Measurements from ENCODE around the gene GGT6. TPM values are rescaled to one million over a fixed set of nuclear protein-coding genes. Genes with fewer than 3 reads are reported as not detected.

Gene GGT6
- total RNA-seq, 2 experiments from 2014 or later, result not detected

DNA sequence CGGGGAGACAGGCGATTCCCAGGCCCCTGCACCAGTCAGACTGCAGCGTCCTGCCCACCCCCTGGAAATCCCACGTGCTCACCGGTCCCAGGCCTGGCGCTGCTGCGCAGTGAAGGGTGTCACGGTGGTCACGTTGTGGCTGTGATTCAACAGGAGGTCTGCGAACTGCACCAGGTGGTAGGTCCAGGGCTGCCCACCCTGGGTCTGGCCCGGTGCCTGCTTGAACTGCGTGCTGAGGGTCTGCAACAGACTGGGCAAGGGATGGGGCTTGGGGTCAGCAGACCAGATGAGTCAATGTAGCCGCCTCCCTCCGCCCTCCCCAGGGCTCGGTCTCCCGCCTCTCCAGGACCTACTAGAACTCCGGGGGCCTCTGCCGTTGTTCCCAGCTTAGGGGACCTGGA lies 12.3 kb downstream of the GGT6 start:
- Mint-ChIP-seq H3K27me3 (no peaks in the 10 kb centered on the region), H3K9me3 (no peaks in the 10 kb centered on the region), H3K36me3 (peaks cover 38% of the 10 kb centered on the region), H3K4me1 (ENCODE audit: low read depth) (peaks cover 6% of the 10 kb centered on the region), H3K4me3 (no peak overlapping the region), H3K27ac (no peak overlapping the region)
- intact Hi-C loops (cut with micrococcal nuclease), result no loop called here
- ChIA-PET POLR2A (no interaction called here), CTCF (interaction anchor here (2.2 to 2.6 kb wide), 2 partner anchors 19 kb away, joined by 7 to 9 read pairs; no protein-coding TSS in a partner anchor)
- no peak for DNase-seq

DNA sequence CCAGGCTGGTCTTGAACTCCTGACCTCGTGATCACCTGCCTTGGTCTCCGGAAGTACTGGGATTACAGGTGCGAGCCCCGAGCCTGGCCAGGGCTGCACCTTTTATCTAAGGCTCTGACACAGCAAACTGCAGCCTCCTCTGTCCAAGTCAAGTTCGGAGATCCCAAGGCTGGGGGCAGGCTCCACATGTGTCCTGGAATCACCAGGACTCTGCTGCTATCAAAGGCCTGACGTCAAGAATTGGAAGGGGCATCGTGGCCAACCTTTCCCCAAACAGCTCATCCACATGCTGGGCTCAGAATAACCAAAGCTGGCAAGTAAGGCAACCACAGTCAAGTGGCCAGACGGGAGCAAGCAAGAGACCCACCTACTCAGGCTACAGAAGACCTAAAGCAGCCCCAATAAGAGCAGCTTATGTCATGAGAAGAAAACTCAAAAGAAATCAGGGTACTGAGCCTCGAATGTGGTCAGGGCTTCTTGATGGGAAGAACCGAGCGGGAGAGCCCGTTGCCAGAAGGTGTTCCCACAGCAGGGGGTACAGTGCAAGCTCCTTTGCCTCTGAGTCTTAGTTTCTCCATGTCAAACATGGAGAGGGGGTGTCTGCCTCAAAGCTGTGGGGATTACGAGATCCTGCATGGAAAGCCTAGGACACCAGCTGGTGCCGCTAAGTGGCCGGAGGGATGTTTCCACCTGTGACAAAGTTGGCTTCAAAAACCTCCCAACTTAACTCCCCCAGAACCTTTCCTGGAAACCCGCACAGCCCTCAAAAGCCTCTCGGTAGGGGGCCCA lies 13.1 kb downstream of the GGT6 start:
- POLR2A ChIA-PET, result no interaction called here
- no peak overlapping the region for H3K27ac Mint-ChIP-seq
- H3K27me3 Mint-ChIP-seq, result no peaks in the 10 kb centered on the region
- CTCF ChIA-PET, result interaction anchor here (2.6 kb wide), 1 partner anchor 20 kb away, joined by 9 read pairs; no protein-coding TSS in a partner anchor
- intact Hi-C loops (cut with micrococcal nuclease), result no loop called here
- DNase-seq, result no peak
- H3K9me3 Mint-ChIP-seq, result no peaks in the 10 kb centered on the region
- H3K4me3 Mint-ChIP-seq, result no peak overlapping the region
- H3K4me1 Mint-ChIP-seq (ENCODE audit: low read depth), result peaks cover 3% of the 10 kb centered on the region
- H3K36me3 Mint-ChIP-seq, result peaks cover 39% of the 10 kb centered on the region

DNA sequence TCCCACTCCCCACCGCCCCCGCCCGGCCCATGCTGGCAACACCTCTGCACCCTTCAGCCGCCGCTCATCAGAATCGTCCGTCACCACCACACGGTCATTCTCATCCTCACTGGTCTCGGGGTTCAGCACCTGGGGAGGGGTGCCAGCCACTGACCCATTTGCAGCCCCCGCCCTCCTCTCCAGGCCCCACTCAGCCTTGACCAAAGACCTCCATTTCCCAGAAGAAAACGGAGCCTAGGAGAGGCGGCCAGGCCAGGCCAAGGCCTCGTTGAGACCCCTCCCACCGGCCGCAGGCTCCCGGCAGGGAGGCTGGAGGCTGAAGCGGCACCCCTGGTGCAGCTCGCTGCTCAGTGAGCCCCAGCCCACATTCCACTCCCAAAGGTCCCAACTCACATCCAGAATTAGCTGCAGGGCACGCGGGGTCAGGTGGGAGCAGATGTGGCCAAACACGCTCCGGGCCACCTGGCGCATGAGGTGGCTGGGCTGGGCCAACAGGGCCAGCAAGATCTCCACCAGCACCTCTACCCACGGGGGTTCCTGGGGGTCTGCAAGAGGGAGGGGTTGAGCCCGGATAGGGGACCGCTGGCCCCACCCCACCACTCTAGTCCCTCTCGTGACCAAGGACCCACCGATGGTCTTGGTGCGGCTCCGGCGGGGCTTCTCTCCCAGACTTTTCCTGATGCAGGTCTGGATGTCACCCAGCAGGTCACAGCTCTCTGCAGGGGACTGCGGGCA lies 15.0 kb downstream of the GGT6 start:
- H3K27me3 Mint-ChIP-seq, result no peaks in the 10 kb centered on the region
- H3K27ac Mint-ChIP-seq, result no peak overlapping the region
- H3K36me3 Mint-ChIP-seq, result peaks cover 24% of the 10 kb centered on the region
- ChIA-PET POLR2A (interaction anchor here (0.9 kb wide), 1 partner anchor 10 kb away, joined by 3 read pairs; no protein-coding TSS in a partner anchor), CTCF (interaction anchor here (2.6 kb wide), 1 partner anchor 22 kb away, joined by 9 read pairs; no protein-coding TSS in a partner anchor)
- DNase-seq, result no peak
- no peaks in the 10 kb centered on the region for H3K4me1 Mint-ChIP-seq (ENCODE audit: low read depth)
- intact Hi-C loops (cut with micrococcal nuclease), result no loop called here
- H3K9me3 Mint-ChIP-seq, result no peaks in the 10 kb centered on the region
- no peak overlapping the region for H3K4me3 Mint-ChIP-seq

DNA sequence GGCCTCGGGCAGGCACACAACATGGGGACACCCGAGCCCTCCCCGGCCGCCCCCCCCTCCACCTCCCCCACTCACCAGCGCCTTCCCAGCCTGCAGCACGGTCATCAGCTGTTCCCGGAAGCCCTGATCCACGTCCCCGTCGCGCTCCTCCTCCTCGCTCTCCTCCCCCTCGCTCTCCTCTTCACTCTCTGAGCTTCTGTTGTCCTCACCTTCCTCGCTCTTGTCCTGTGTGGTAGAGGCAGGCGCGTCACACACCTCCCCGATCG lies 15.5 kb downstream of the GGT6 start:
- no peak overlapping the region for H3K4me3 Mint-ChIP-seq
- no peak for DNase-seq
- H3K4me1 Mint-ChIP-seq (ENCODE audit: low read depth), result no peaks in the 10 kb centered on the region
- CTCF ChIA-PET, result interaction anchor here (0.9 kb wide), 1 partner anchor 127 kb away, joined by 3 read pairs; no protein-coding TSS in a partner anchor
- no peaks in the 10 kb centered on the region for H3K9me3 Mint-ChIP-seq
- intact Hi-C loops (cut with micrococcal nuclease), result no loop called here
- H3K36me3 Mint-ChIP-seq, result peaks cover 22% of the 10 kb centered on the region
- POLR2A ChIA-PET, result no interaction called here
- no peaks in the 10 kb centered on the region for H3K27me3 Mint-ChIP-seq
- H3K27ac Mint-ChIP-seq, result no peak overlapping the region

DNA sequence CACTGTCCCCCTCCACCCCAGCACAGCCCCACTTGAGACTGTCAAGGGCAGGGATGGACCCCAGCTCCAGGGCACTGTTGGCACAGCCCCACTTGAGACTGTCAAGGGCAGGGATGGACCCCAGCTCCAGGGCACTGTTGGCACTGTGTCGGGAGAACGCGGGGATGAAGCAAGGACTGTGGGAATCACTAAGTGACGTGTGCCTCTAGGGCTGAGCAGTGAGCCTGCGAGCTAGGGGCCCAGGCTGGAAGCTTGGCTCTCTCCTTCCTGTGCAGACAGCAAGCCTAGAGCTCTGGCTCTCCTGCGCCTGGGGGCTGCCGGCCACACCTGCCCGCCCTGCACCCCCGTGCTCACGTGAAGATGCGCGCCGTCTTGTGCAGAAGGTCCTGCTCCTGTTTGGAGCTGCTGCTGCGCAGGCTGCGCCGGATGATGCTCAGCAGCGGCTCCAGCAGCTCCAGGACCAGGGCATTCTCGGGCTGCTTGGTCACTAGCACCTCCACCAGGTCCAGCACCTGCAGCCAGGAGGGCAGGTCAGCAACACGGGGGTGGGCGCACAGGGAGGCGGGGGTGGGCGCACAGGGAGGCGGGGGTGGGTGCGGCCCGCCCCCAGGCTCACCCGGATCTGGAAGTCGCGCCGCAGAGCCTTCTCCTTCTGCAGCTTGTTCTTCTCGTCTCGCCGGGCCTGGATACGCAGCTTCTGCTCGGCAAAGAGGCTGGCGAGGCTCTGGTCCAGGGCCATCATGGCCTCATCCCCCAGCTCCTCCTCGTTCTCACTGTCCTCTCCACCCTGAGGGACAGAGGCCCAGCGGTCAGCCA lies 16.0 kb downstream of the GGT6 start:
- CTCF ChIA-PET, result interaction anchor here (0.9 kb wide), 1 partner anchor 127 kb away, joined by 3 read pairs; no protein-coding TSS in a partner anchor
- intact Hi-C loops (cut with micrococcal nuclease), result no loop called here
- Mint-ChIP-seq H3K27ac (no peak overlapping the region), H3K36me3 (peaks cover 26% of the 10 kb centered on the region), H3K4me3 (no peak overlapping the region), H3K9me3 (no peaks in the 10 kb centered on the region), H3K27me3 (no peaks in the 10 kb centered on the region), H3K4me1 (ENCODE audit: low read depth) (no peaks in the 10 kb centered on the region)
- no peak for DNase-seq
- POLR2A ChIA-PET, result no interaction called here

DNA sequence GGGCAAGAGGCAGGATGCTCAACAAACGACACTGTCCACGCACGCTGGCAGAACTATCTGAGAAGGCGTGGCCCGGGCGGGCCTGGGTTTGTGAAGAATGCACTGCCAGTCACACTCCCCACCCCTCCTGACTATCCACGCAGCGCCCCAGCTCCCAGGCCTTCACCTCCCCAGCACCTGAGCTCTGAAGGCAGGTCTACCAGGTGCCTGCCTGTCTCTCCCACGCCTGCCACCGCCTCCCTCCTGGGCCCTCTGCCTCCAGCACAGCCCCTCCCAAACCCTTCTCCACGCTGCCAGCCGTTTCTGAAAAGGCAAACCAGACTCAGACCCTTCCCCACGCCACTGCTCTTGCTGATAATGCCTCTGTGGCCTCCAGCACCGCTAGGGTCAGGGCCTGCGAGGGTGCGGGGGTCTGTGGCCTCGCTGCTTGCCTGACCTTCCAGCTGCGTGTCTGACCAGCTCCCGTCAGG lies 16.8 kb downstream of the GGT6 start:
- Mint-ChIP-seq H3K27ac (no peak overlapping the region), H3K4me3 (no peak overlapping the region), H3K27me3 (no peaks in the 10 kb centered on the region), H3K36me3 (peaks cover 26% of the 10 kb centered on the region), H3K9me3 (no peaks in the 10 kb centered on the region), H3K4me1 (ENCODE audit: low read depth) (no peaks in the 10 kb centered on the region)
- CTCF ChIA-PET, result no interaction called here
- POLR2A ChIA-PET, result no interaction called here
- no peak for DNase-seq
- intact Hi-C loops (cut with micrococcal nuclease), result no loop called here

DNA sequence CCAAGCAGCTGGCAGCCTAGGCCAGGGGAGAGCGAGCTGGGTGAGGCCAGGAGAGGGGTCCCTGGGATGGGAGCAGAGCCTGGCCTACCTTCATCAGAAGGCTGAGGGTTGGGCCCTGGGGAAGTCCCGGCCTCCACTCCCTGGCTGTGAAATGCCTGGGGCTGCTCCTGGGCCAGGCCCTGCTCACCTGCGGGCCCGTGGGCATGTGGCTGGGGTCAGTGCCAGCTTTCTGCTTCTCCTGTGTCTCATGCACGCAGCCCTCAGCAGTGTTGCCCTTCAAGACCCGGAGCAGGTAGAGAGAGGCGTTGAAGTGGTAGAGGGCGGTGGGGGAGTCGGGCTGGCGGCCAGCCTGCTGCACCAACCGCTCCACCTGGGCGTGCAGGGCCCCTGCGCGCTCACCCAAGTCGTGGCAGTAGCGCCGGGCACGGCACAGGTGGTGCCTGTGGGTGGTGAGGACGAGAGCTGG lies 17.6 kb downstream of the GGT6 start:
- peaks cover 26% of the 10 kb centered on the region for H3K36me3 Mint-ChIP-seq
- no peak overlapping the region for H3K27ac Mint-ChIP-seq
- intact Hi-C loops (cut with micrococcal nuclease), result no loop called here
- ChIA-PET CTCF (no interaction called here), POLR2A (no interaction called here)
- H3K9me3 Mint-ChIP-seq, result no peaks in the 10 kb centered on the region
- no peaks in the 10 kb centered on the region for H3K27me3 Mint-ChIP-seq
- no peaks in the 10 kb centered on the region for H3K4me1 Mint-ChIP-seq (ENCODE audit: low read depth)
- no peak overlapping the region for H3K4me3 Mint-ChIP-seq
- DNase-seq, result no peak

DNA sequence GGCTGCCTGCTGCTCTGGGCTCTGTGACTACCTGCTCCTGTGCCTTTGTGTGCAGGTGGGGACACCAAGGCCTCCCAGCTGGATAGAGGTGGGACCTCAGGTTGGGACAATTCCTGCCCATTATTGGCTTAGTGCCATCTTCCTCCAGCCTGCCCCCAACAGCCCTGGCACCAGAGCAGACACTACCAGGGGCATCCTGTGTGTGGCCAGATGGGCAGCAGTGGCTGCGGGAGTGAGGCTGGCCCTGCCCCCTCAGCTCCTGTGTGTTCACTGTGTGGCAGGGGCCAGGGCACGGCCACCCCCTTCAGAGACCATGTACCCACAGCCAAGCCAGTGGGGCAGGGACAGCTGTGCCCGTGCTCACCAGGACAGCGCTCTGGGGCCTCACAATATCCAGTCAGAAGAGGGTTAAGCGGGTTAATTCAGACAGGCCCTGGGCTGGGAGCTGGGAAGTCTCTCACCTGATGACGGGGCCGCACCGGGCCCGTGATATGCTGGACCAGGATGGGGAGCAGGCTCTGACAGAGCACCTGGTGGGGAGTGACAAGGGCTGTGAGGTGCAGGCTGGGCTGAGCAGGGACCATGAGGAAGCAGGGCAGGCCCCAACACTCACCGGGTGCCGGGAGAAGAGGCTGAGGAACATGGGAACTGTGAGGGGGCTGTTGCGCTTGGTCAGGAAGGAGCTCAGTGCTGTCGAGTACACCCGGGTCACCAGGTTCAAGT lies 18.2 kb downstream of the GGT6 start:
- H3K4me3 Mint-ChIP-seq, result no peak overlapping the region
- intact Hi-C loops (cut with micrococcal nuclease), result no loop called here
- H3K27me3 Mint-ChIP-seq, result no peaks in the 10 kb centered on the region
- POLR2A ChIA-PET, result no interaction called here
- H3K9me3 Mint-ChIP-seq, result no peaks in the 10 kb centered on the region
- H3K27ac Mint-ChIP-seq, result no peak overlapping the region
- no peaks in the 10 kb centered on the region for H3K4me1 Mint-ChIP-seq (ENCODE audit: low read depth)
- no peak for DNase-seq
- CTCF ChIA-PET, result no interaction called here
- peaks cover 24% of the 10 kb centered on the region for H3K36me3 Mint-ChIP-seq

DNA sequence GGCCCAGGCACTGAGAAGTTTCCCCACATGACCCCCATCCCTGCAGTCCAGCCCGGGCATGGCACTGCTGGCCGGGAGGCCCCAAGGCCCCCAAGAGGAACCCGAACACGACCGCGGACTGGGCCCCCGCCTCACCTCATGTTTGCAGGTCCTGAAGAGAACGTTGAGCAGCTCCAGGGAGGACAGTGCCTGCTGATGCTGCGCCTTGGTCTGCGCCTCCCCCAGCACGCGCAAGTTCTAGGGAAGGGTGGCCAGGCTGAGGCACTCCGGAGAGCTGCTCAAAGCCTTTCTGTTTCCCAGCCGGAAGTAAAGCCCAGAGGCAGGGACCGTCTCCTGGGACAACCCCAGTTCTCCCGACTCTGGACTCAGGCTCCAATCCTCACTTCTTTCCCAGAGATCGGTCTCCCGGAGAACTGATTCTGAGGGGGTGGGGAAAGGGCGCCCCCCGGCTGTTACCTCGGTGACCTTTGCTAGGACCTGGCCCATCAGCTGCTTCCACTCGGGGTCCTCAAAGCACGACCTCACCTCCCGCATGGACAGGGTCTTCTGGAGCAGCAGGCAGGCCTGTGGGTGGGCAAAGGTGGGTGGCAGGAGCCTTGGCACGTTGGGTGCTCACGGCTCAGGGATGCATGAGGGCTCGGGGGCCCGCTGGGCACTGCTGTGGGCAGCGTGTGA lies 18.9 kb downstream of the GGT6 start:
- Mint-ChIP-seq H3K9me3 (no peaks in the 10 kb centered on the region), H3K4me3 (no peak overlapping the region), H3K27ac (no peak overlapping the region), H3K27me3 (no peaks in the 10 kb centered on the region), H3K36me3 (peaks cover 21% of the 10 kb centered on the region), H3K4me1 (ENCODE audit: low read depth) (no peaks in the 10 kb centered on the region)
- intact Hi-C loops (cut with micrococcal nuclease), result no loop called here
- POLR2A ChIA-PET, result no interaction called here
- DNase-seq, result no peak
- CTCF ChIA-PET, result no interaction called here

DNA sequence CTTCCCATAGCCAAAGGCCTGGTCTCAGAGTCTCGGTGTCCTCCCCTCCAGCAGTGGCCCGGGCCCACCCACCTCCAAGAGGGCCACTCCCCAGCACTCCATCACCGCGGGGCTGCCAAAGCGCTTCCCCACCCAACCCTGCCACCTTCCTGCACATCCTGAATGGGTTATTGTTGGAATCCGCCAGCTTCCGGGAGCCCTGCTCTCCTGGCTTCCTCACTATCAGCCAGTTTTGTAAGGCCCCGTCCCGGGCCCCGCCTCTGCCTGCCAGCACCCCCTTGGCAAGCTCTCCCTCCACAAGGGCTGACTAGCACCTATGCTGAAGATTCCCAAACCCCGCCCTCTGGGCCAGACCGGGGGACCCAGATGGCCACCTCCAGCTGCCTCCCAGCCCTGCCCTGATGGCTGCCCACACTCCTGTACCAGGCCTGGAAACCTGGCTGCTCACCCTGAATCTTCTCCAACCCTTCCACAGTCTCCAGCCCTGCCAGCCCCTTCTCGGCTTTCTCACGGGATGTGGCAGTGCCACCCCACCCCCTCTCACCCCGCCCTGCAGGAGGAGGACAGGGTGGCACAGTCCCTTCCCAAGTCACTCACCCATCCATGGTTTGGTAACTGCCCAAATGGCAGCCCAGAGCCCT lies 19.6 kb downstream of the GGT6 start:
- H3K27ac Mint-ChIP-seq, result no peak overlapping the region
- no peaks in the 10 kb centered on the region for H3K4me1 Mint-ChIP-seq (ENCODE audit: low read depth)
- H3K4me3 Mint-ChIP-seq, result no peak overlapping the region
- no peaks in the 10 kb centered on the region for H3K9me3 Mint-ChIP-seq
- no peak for DNase-seq
- no peaks in the 10 kb centered on the region for H3K27me3 Mint-ChIP-seq
- ChIA-PET CTCF (no interaction called here), POLR2A (no interaction called here)
- peaks cover 18% of the 10 kb centered on the region for H3K36me3 Mint-ChIP-seq
- intact Hi-C loops (cut with micrococcal nuclease), result no loop called here

DNA sequence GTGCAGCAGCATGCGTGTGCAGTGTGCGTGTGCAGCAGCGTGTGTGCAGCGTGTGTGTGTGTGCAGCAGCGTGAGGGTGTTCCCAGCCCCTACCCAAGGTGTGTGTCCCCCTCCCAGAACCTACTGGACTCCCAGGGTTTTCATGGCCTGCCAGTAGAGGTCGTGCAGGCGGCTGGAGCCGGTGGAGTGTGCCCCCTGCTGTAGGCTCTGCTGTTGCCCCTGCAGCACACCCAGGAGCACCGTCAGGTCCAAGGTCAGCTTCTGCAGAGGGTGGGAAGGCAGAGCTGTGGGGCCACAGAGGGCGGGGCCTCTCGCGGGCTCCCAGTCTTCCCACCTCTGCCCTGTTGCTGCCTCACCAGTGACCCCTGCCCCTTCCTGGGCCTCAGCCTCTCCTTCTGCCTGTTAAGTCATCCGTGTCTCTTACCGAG lies 20.1 kb downstream of the GGT6 start:
- CTCF ChIA-PET, result no interaction called here
- POLR2A ChIA-PET, result no interaction called here
- H3K27me3 Mint-ChIP-seq, result no peaks in the 10 kb centered on the region

More for the DNA sequence above, 20.1 kb downstream of the GGT6 start:
- H3K27ac Mint-ChIP-seq, result no peak overlapping the region
- no peak overlapping the region for H3K4me3 Mint-ChIP-seq
- H3K36me3 Mint-ChIP-seq, result peaks cover 18% of the 10 kb centered on the region
- DNase-seq, result no peak
- no peaks in the 10 kb centered on the region for H3K9me3 Mint-ChIP-seq
- H3K4me1 Mint-ChIP-seq (ENCODE audit: low read depth), result no peaks in the 10 kb centered on the region
- intact Hi-C loops (cut with micrococcal nuclease), result no loop called here

Measured in activated CD4-positive, alpha-beta memory T cell treated with anti-CD3 and anti-CD28 coated beads for 36 hours (primary cell).